ENCODE data around the gene ATP1A1. TPM values are rescaled to one million over a fixed set of nuclear protein-coding genes. Genes with fewer than 3 reads are reported as not detected.

The ATP1A1 gene
- total RNA-seq, 1 donor from 2014 or later, result 255 TPM

DNA sequence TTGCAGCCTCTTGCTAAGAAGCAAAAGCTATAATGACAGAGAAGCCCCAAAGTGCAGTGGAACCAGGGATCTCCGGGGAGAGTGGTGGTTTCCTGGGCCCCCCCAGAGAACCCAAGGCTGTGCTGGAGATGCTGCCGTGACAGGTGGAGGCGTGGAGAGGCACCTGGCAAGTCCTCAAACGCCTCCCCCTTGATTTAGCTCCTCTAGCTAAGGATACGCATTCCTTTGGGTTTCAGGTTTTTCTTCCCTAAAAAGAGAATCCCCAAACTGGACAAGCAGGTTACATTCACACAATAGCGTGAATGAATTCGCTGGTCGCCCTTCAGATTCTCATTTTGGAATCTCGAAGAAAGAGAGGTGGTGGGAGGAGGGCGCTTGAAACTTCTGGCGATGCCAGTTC is 853 bp upstream of the ATP1A1 start:
- intact Hi-C loops (cut with DNase I), result loop anchor here (2.0 to 10.0 kb wide), 8 partner anchors 47 to 1297 kb away; partner anchors contain the start of genes CD58, MAN1A2, NGF and TENT5C
- TF ChIP-seq, protein P1, sequence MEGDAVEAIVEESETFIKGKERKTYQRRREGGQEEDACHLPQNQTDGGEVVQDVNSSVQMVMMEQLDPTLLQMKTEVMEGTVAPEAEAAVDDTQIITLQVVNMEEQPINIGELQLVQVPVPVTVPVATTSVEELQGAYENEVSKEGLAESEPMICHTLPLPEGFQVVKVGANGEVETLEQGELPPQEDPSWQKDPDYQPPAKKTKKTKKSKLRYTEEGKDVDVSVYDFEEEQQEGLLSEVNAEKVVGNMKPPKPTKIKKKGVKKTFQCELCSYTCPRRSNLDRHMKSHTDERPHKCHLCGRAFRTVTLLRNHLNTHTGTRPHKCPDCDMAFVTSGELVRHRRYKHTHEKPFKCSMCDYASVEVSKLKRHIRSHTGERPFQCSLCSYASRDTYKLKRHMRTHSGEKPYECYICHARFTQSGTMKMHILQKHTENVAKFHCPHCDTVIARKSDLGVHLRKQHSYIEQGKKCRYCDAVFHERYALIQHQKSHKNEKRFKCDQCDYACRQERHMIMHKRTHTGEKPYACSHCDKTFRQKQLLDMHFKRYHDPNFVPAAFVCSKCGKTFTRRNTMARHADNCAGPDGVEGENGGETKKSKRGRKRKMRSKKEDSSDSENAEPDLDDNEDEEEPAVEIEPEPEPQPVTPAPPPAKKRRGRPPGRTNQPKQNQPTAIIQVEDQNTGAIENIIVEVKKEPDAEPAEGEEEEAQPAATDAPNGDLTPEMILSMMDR (IDR thresholded peaks at IDR 0.05), result no peak
- peaks cover 13 to 31% of the 10 kb centered on the region in 2 donors for H3K4me1 ChIP-seq
- no peaks in the 10 kb centered on the region for H3K27me3 ChIP-seq
- H3K4me3 ChIP-seq, result peak overlapping the region; percentile 78 to 81
- no peaks in the 10 kb centered on the region for H3K9me3 ChIP-seq
- no peaks in the 10 kb centered on the region for H3K36me3 ChIP-seq
- peak overlapping the region; percentile 95 to 96 for H3K27ac ChIP-seq
- no peak for DNase-seq (ENCODE audit: low spot score in 2 of 2)

DNA sequence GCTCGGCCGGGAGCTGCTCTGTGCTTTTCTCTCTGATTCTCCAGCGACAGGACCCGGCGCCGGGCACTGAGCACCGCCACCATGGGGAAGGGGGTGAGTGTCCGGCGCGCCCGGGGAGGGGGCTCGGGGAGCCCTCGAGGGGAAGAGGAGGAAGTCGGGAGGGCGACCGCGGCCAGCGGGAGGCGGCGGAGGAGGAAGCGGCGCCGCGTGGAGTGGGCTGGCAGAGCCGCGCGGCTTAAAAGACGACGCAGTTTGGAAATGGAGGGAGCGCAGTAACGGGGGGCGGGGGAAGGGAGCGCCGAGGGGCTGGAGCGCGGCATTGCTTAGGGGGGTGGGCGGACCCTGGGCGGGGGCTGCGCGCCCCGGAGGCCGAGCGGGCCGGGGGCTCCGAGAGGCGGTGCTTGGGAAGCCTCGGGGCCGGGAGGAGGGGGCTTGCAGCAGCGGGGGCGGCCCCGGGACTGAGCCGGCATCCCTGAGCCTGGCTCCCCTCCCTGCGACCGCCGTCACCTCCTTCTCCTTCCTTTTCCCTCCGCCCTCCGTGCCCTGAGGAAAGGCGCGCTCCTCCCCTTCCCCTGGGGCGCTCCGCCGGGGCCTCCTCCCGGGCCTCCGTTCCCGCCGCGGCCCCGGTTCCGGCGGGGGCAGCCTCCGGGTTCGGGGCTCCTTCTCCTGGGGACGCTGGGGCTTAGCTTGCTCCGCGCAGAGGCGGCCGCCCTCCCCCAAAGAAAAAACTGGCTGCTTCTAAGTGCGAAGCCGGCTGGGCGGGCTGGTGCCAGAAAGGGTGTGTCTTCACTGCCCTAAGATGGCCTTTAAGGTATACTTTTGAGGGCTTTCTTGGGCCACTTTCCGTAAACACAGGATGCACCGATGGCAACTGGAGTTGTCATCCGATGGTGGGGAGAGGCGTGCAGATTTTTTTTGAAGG is 648 bp downstream of the ATP1A1 start:
- Histone ChIP-seq H3K27ac (peak overlapping the region; percentile 95 to 96), H3K4me3 (peak overlapping the region; percentile 78 to 81), H3K27me3 (no peaks in the 10 kb centered on the region), H3K36me3 (no peaks in the 10 kb centered on the region), H3K4me1 (peaks cover 23 to 42% of the 10 kb centered on the region in 2 donors), H3K9me3 (no peaks in the 10 kb centered on the region)
- intact Hi-C loops (cut with DNase I), result loop anchor here (2.0 to 10.0 kb wide), 8 partner anchors 45 to 1299 kb away; partner anchors contain the start of genes CD58, MAN1A2, NGF and TENT5C
- TF ChIP-seq, protein P1 (IDR thresholded peaks at IDR 0.05), result no peak
- DNase-seq (ENCODE audit: low spot score in 2 of 2), result peak; percentile 43 to 84

DNA sequence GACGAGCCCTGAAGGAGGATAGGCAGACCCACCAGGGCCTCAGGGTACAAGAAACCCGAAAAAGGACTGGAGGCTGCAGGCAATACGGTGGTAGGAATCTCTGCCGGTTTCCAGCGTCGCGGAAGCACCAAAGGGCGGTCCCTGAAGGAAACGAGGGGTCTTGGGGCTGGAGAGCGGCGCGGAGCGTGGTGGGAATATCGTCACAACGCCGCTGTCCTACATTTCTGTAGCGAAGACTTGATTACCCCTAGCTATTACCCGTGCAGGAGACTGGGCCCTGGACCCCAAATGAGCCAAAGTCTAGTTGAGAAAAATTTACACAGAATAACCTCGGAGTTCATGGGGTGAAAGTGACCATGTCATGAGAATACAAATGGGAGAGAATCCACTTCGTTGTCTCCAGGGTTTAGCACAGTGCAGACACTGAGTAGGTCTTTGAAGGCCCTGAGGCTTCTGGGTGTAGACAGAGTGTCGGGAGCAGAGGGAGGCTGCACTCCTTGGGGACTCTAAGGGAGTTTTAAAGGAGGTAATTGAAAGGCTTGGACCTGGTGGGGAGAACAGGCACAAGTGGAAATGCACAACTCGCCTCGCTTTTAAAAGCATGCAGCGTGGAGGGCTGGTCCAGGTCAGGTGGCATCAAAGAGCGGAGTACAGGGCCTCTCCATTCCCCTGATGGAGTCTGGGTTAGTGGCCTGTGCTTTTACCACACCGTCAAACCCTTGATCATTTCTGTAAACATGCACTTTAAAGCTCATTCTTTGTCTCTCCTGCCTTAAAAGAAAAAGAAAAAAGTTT is 1.5 kb downstream of the ATP1A1 start:
- H3K4me3 ChIP-seq, result peak overlapping the region; percentile 78 to 81
- intact Hi-C loops (cut with DNase I), result loop anchor here (5.0 to 10.0 kb wide), 8 partner anchors 183 to 1300 kb away; partner anchors contain the start of genes MAN1A2, NGF and TENT5C
- H3K27me3 ChIP-seq, result no peaks in the 10 kb centered on the region
- H3K4me1 ChIP-seq, result peaks cover 23 to 50% of the 10 kb centered on the region in 2 donors
- no peaks in the 10 kb centered on the region for H3K36me3 ChIP-seq
- TF ChIP-seq, protein P1 (IDR thresholded peaks at IDR 0.05), result no peak
- DNase-seq (ENCODE audit: low spot score in 2 of 2), result no peak
- H3K9me3 ChIP-seq, result no peaks in the 10 kb centered on the region
- H3K27ac ChIP-seq, result peak overlapping the region; percentile 95 to 96

DNA sequence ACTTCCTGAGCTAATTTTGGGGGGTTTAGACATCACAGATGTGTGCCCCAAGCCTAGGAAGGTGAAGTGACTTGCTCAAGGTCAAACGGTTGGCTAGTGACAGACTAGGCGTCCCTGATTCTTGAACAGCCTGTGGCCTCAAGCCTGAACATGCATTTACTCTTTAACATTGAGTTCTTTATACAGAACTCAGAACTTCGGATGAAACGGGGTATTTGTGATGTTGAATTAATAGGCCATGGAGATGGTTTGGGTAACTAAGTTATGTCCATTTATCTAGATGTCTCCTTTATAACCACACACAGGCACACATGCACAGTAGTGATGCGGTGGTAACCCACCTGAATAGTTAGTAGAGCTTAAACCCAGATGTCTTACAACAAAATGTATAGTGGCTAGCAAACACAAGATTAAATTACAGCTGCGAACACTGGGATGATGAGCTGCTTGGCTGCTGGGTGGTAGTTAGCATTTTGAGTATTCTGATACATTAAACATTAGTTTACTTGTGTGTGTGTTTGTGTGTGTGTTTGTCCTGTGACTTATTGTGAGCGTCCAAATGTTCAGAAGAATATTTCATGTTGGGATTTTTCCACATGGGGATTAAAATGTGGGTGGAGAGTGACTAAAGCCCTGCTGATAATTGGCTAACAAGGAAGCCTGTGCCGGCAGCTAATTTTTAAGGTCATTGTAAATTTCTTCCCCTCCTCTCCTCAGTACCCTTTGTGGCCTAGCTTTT is 2.3 kb downstream of the ATP1A1 start:
- Histone ChIP-seq H3K4me1 (peaks cover 23 to 57% of the 10 kb centered on the region in 2 donors), H3K9me3 (no peaks in the 10 kb centered on the region), H3K27ac (peak overlapping the region; percentile 95 to 96), H3K36me3 (no peaks in the 10 kb centered on the region), H3K27me3 (no peaks in the 10 kb centered on the region), H3K4me3 (peak overlapping the region; percentile 78 to 81)
- intact Hi-C loops (cut with DNase I), result loop anchor here (5.0 to 10.0 kb wide), 5 partner anchors 182 to 1301 kb away; partner anchors contain the start of gene NGF
- TF ChIP-seq, protein P1 (IDR thresholded peaks at IDR 0.05), result no peak
- DNase-seq (ENCODE audit: low spot score in 2 of 2), result no peak
